Liver (tissue), 9 donors: ENCODE results near the gene IL1A. TPM values are rescaled to one million over a fixed set of nuclear protein-coding genes. Genes with fewer than 3 reads are reported as not detected.
A peak's percentile ranks its signal among the peaks of the same experiment; 100 is the strongest.

Experiments used
- DNase-seq: peaks from one replicate; pipeline ENCODE4 v3.0.0-alpha.2; 2017; ENCODE audit warnings: low spot score
- H3K27ac ChIP-seq, 2 donors: one replicate each; pipeline ENCODE4 v1.7.0; 2013; ENCODE audit warnings: inconsistent platforms in 2 of 2, low read length in 2 of 2, control low read depth in 1 of 2, low read depth in 1 of 2, mild to moderate bottlenecking in 1 of 2
- H3K27me3 ChIP-seq, 4 donors: one replicate each; pipeline versions ENCODE4 v1.6.1 to v1.7.0; 2013; ENCODE audit warnings: low read length in 3 of 4, inconsistent platforms in 1 of 4, mild to moderate bottlenecking in 1 of 4, moderate library complexity in 1 of 4; ENCODE audit not compliant: control insufficient read depth in 4 of 4, insufficient read depth in 4 of 4
- H3K36me3 ChIP-seq, 4 donors: one replicate each; pipeline versions ENCODE4 v1.6.1 to v1.7.0; 2013; ENCODE audit warnings: low read length in 3 of 4, mild to moderate bottlenecking in 3 of 4, low read depth in 1 of 4, moderate library complexity in 1 of 4; ENCODE audit not compliant: control insufficient read depth in 4 of 4, insufficient read depth in 3 of 4
- H3K4me1 ChIP-seq, 4 donors: one replicate each; pipeline versions ENCODE4 v1.6.1 to v1.7.0; 2013; ENCODE audit warnings: low read length in 3 of 4, mild to moderate bottlenecking in 3 of 4, moderate library complexity in 1 of 4; ENCODE audit not compliant: control insufficient read depth in 4 of 4, insufficient read depth in 4 of 4
- H3K4me3 ChIP-seq, 3 donors: one replicate each; pipeline versions ENCODE4 v1.6.1 to v1.7.0; 2013; ENCODE audit warnings: low read length in 3 of 3, control low read depth in 1 of 3, low read depth in 1 of 3, mild to moderate bottlenecking in 1 of 3
- H3K9ac ChIP-seq, 2 donors: one replicate each; pipeline ENCODE4 v1.7.0; 2013; ENCODE audit warnings: low read length in 2 of 2, mild to moderate bottlenecking in 2 of 2, moderate library complexity in 2 of 2, control low read depth in 1 of 2, low read depth in 1 of 2
- H3K9me3 ChIP-seq, 4 donors: one replicate each; pipeline versions ENCODE4 v1.6.1 to v1.7.0; 2013; ENCODE audit warnings: low read length in 3 of 4; ENCODE audit not compliant: control insufficient read depth in 4 of 4
- EGR1 ChIP-seq, 2 donors: IDR thresholded peaks; 2 replicates each; pipeline ENCODE4 v1.6.1; 2016 to 2018; ENCODE audit warnings: antibody characterized with exemption in 2 of 2, low read depth in 2 of 2
- FOXA1 ChIP-seq: IDR thresholded peaks from 2 replicates; pipeline ENCODE4 v1.6.1; 2016; ENCODE audit warnings: antibody characterized with exemption
- FOXA2 ChIP-seq: IDR thresholded peaks from 2 replicates; pipeline ENCODE4 v1.6.1; 2016; ENCODE audit warnings: antibody characterized with exemption
- GABPA ChIP-seq, 2 donors: IDR thresholded peaks in 1 of 2; conservative IDR thresholded peaks in 1 of 2; 2 replicates each; pipeline ENCODE4 v1.6.1; 2016; ENCODE audit warnings: antibody characterized with exemption in 2 of 2, mild to moderate bottlenecking in 1 of 2, moderate library complexity in 1 of 2
- HNF4A ChIP-seq, 2 donors: conservative IDR thresholded peaks; 2 replicates each; pipeline ENCODE4 v1.6.1; 2016; ENCODE audit warnings: antibody characterized with exemption in 2 of 2, mild to moderate bottlenecking in 2 of 2
- HNF4G ChIP-seq: IDR thresholded peaks from 2 replicates; pipeline ENCODE4 v1.6.1; 2016; ENCODE audit warnings: antibody characterized with exemption
- JUND ChIP-seq, 2 donors: IDR thresholded peaks; 2 replicates each; pipeline ENCODE4 v1.6.1; 2016; ENCODE audit warnings: antibody characterized with exemption in 2 of 2
- NR2F2 ChIP-seq: IDR thresholded peaks from 2 replicates; pipeline ENCODE4 v1.6.1; 2016; ENCODE audit warnings: antibody characterized with exemption
- RAD21 ChIP-seq, 2 donors: IDR thresholded peaks; 2 replicates each; pipeline ENCODE4 v1.6.1; 2016; ENCODE audit warnings: antibody characterized with exemption in 2 of 2, mild to moderate bottlenecking in 2 of 2
- RXRA ChIP-seq, 2 donors: IDR thresholded peaks; 2 replicates each; pipeline ENCODE4 v1.6.1; 2017 to 2018; ENCODE audit warnings: antibody characterized with exemption in 2 of 2, mild to moderate bottlenecking in 1 of 2
- SP1 ChIP-seq: IDR thresholded peaks from 2 replicates; pipeline ENCODE4 v1.6.1; 2018; ENCODE audit warnings: antibody characterized with exemption, mild to moderate bottlenecking
- TAF1 ChIP-seq: conservative IDR thresholded peaks from 2 replicates; pipeline ENCODE4 v1.6.1; 2016; ENCODE audit warnings: antibody characterized with exemption, mild to moderate bottlenecking
- YY1 ChIP-seq: IDR thresholded peaks from 2 replicates; pipeline ENCODE4 v1.6.1; 2016; ENCODE audit warnings: antibody characterized with exemption, mild to moderate bottlenecking
- WGBS: extraction: QIAGEN DNeasy Blood & Tissue Kit; methylation state at CpG from one replicate; pipeline ENCODE4 v1.1.7; 2013; 5-methylcytosine and 5-hydroxymethylcytosine counted together
- polyA plus RNA-seq, 2 donors: library from polyadenylated mRNA; stranded (reverse) in 1 of 2; unstranded in 1 of 2; fragments of 200-250 nt in 1 of 2; fragments of >200 nt in 1 of 2; fragmentation: Nextera tagmentation in 1 of 2; extraction: Ambion mirVana in 1 of 2; gene quantifications; one replicate each; pipeline versions ENCODE4 v1.2.1 to v1.2.3, GENCODE V29; 2013 to 2015
- total RNA-seq, 2 donors: library from RNA; depleted of rRNA; stranded (reverse); fragments of >200 nt; gene quantifications; one replicate each; pipeline ENCODE4 v1.2.3, GENCODE V29; 2014
- TF ChIP-seq, protein P1 (sequence below): IDR thresholded peaks from 2 replicates; pipeline ENCODE4 v1.6.1; 2016; ENCODE audit warnings: antibody characterized with exemption
- TF ChIP-seq, protein P2 (sequence below): IDR thresholded peaks from 2 replicates; pipeline ENCODE4 v1.6.1; 2016; ENCODE audit warnings: antibody characterized with exemption, mild to moderate bottlenecking
- TF ChIP-seq, protein P3 (sequence below): IDR thresholded peaks from 2 replicates; pipeline ENCODE4 v1.6.1; 2016; ENCODE audit warnings: antibody characterized with exemption
- TF ChIP-seq, protein P4 (sequence below): IDR thresholded peaks from 2 replicates; pipeline ENCODE4 v1.6.1; 2016; ENCODE audit warnings: antibody characterized with exemption
- TF ChIP-seq, protein P5 (sequence below): fragments of 150-350 bp; IDR thresholded peaks from 2 replicates; pipeline ENCODE4 v1.5.1; 2017; ENCODE audit warnings: improper control_type of control experiment, low read depth, low read length; ENCODE audit not compliant: missing input control
- donor health status: healthy.
- donor health status: healthy.
- donor health status: healthy.
- donor health status: healthy.
- donor health status: healthy.

Gene IL1A
- total and polyA plus RNA-seq, 4 donors, result 0.05 TPM; not detected in 3

DNA sequence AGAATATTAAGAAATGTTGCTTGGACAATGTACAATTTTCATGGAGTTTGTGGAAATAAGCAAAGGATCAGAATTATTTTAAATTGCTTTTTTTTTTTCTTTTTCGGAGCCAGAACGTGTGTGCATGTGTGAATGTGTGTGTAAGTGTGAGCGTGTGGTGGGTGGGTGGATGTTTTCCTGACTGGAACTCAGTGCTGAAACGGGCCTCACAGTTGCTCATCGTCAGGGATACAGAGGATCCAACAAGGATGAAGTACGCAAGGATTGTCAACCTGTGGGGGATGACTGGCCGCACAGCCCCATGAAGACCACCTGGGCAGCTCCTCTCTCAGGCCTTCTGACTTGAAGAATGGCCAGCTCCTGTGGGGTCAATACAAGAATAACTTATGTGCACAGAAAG lies 34.8 kb upstream of the IL1A start:
- TF ChIP-seq, protein P1, sequence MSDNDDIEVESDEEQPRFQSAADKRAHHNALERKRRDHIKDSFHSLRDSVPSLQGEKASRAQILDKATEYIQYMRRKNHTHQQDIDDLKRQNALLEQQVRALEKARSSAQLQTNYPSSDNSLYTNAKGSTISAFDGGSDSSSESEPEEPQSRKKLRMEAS, result no peak
- TF ChIP-seq, protein P2, sequence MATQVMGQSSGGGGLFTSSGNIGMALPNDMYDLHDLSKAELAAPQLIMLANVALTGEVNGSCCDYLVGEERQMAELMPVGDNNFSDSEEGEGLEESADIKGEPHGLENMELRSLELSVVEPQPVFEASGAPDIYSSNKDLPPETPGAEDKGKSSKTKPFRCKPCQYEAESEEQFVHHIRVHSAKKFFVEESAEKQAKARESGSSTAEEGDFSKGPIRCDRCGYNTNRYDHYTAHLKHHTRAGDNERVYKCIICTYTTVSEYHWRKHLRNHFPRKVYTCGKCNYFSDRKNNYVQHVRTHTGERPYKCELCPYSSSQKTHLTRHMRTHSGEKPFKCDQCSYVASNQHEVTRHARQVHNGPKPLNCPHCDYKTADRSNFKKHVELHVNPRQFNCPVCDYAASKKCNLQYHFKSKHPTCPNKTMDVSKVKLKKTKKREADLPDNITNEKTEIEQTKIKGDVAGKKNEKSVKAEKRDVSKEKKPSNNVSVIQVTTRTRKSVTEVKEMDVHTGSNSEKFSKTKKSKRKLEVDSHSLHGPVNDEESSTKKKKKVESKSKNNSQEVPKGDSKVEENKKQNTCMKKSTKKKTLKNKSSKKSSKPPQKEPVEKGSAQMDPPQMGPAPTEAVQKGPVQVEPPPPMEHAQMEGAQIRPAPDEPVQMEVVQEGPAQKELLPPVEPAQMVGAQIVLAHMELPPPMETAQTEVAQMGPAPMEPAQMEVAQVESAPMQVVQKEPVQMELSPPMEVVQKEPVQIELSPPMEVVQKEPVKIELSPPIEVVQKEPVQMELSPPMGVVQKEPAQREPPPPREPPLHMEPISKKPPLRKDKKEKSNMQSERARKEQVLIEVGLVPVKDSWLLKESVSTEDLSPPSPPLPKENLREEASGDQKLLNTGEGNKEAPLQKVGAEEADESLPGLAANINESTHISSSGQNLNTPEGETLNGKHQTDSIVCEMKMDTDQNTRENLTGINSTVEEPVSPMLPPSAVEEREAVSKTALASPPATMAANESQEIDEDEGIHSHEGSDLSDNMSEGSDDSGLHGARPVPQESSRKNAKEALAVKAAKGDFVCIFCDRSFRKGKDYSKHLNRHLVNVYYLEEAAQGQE, result no peak
- TF ChIP-seq FOXA2, result no peak
- no peak for TF ChIP-seq GABPA (IDR thresholded peaks at IDR 0.05 in 1 of 2, conservative IDR thresholded peaks at IDR 0.05 in 1 of 2)
- DNase-seq, result no peak
- no peaks in the 10 kb centered on the region for H3K27me3 ChIP-seq
- 82% methylated on average over 7 of the region's 7 CpGs for WGBS
- H3K9me3 ChIP-seq, result no peaks in the 10 kb centered on the region
- H3K27ac ChIP-seq, result peak overlapping the region; percentile 78 to 94
- H3K4me3 ChIP-seq, result no peak overlapping the region
- H3K36me3 ChIP-seq, result no peaks in the 10 kb centered on the region
- H3K4me1 ChIP-seq, result peaks cover 3 to 34% (median 26%) of the 10 kb centered on the region in 4 donors
- no peak overlapping the region for H3K9ac ChIP-seq

DNA sequence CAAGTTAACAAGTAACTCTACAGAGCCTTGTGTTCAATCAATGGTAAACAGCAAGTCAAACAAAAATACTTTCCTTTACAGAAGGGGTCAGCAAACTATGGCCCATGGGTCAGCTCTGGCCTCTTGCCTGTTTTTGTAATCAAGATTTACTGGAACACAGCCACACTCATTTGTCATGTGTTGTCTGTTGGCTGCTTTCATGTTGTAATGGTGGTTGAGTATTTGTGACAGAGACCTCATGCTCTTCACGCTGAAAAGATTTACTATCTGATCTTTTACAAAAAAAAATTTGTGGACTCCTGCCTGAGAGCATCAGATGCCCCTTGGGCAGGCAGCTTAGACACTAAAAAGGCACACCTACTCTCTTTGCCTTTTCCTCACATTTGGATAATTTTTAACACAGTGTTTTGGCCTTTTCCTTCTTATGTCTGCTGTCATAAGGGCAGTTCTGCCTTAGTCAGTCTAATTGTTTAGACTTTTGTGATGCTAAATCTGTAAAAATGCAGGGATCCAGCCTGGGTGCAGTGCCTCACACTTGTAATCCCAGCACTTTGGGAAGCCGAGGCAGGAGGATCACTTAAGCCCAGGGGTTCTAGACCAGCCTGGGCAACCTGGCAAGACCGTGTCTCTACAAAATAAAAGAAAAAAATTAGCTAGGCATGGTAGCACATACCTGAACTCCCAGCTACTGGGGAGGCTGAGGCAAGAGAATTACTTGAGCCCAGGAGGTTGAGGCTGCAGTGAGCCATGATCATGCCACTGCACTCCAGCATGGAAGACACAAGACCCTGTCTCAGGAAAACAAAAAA lies 34.0 kb upstream of the IL1A start:
- H3K9ac ChIP-seq, result peak overlapping the region in 1 of 2 donors; percentile 72
- peak; percentile 89 for TF ChIP-seq SP1
- TF ChIP-seq HNF4A (conservative IDR thresholded peaks at IDR 0.05), result peak; percentile 83 to 91
- peak; percentile 93 for TF ChIP-seq FOXA2
- TF ChIP-seq, protein P1, result peak; percentile 84
- TF ChIP-seq EGR1 (IDR thresholded peaks at IDR 0.05; ENCODE audit: low read depth in 2 of 2), result peak; percentile 52 to 72
- peak; percentile 96 for TF ChIP-seq YY1
- peak; percentile 90 to 96 for TF ChIP-seq RXRA (IDR thresholded peaks at IDR 0.05)
- TF ChIP-seq TAF1, result no peak
- TF ChIP-seq FOXA1, result peak; percentile 85
- peak; percentile 38 to 76 for TF ChIP-seq JUND (IDR thresholded peaks at IDR 0.05)
- peak; percentile 36 for TF ChIP-seq HNF4G
- peak; percentile 96 for TF ChIP-seq NR2F2
- TF ChIP-seq, protein P3, sequence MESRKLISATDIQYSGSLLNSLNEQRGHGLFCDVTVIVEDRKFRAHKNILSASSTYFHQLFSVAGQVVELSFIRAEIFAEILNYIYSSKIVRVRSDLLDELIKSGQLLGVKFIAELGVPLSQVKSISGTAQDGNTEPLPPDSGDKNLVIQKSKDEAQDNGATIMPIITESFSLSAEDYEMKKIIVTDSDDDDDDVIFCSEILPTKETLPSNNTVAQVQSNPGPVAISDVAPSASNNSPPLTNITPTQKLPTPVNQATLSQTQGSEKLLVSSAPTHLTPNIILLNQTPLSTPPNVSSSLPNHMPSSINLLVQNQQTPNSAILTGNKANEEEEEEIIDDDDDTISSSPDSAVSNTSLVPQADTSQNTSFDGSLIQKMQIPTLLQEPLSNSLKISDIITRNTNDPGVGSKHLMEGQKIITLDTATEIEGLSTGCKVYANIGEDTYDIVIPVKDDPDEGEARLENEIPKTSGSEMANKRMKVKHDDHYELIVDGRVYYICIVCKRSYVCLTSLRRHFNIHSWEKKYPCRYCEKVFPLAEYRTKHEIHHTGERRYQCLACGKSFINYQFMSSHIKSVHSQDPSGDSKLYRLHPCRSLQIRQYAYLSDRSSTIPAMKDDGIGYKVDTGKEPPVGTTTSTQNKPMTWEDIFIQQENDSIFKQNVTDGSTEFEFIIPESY, result peak; percentile 61
- TF ChIP-seq RAD21 (IDR thresholded peaks at IDR 0.05), result peak; percentile 57 to 61
- TF ChIP-seq, protein P4, sequence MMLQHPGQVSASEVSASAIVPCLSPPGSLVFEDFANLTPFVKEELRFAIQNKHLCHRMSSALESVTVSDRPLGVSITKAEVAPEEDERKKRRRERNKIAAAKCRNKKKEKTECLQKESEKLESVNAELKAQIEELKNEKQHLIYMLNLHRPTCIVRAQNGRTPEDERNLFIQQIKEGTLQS, result peak; percentile 63
- TF ChIP-seq GABPA (IDR thresholded peaks at IDR 0.05 in 1 of 2, conservative IDR thresholded peaks at IDR 0.05 in 1 of 2), result no peak
- TF ChIP-seq, protein P2, result peak; percentile 66
- TF ChIP-seq, protein P5, sequence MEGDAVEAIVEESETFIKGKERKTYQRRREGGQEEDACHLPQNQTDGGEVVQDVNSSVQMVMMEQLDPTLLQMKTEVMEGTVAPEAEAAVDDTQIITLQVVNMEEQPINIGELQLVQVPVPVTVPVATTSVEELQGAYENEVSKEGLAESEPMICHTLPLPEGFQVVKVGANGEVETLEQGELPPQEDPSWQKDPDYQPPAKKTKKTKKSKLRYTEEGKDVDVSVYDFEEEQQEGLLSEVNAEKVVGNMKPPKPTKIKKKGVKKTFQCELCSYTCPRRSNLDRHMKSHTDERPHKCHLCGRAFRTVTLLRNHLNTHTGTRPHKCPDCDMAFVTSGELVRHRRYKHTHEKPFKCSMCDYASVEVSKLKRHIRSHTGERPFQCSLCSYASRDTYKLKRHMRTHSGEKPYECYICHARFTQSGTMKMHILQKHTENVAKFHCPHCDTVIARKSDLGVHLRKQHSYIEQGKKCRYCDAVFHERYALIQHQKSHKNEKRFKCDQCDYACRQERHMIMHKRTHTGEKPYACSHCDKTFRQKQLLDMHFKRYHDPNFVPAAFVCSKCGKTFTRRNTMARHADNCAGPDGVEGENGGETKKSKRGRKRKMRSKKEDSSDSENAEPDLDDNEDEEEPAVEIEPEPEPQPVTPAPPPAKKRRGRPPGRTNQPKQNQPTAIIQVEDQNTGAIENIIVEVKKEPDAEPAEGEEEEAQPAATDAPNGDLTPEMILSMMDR, result no peak

More for the DNA sequence above, 34.0 kb upstream of the IL1A start:
- 48% methylated on average over 3 of the region's 3 CpGs for WGBS
- DNase-seq, result no peak
- H3K4me1 ChIP-seq, result peaks cover 3 to 31% (median 23%) of the 10 kb centered on the region in 4 donors
- peak overlapping the region; percentile 78 to 94 for H3K27ac ChIP-seq
- no peaks in the 10 kb centered on the region for H3K27me3 ChIP-seq
- no peaks in the 10 kb centered on the region for H3K9me3 ChIP-seq
- H3K36me3 ChIP-seq, result no peaks in the 10 kb centered on the region
- no peak overlapping the region for H3K4me3 ChIP-seq
